Measurements from ENCODE around the gene LAMTOR4. TPM values are rescaled to one million over a fixed set of nuclear protein-coding genes. Genes with fewer than 3 reads are reported as not detected.

The LAMTOR4 gene
- total and polyA plus RNA-seq, 2 of the 13 experiments (the other 11 are each of a cell fraction or from before 2014, with no cell fraction given) = 115 to 118 TPM

GRCh38 chr7:100177045-100178001, 28.6 kb downstream of the LAMTOR4 start, which contains the start of the genes GPC2 and STAG3 (continued):
- TF ChIP-seq ZFP82 (CRISPR knock-in tag; IDR thresholded peaks at IDR 0.05; ENCODE audit: borderline replicate concordance) = no peak
- TF ChIP-seq ZNF143 (CRISPR knock-in tag; IDR thresholded peaks at IDR 0.05) = no peak
- TF ChIP-seq ZNF335 (CRISPR knock-in tag; IDR thresholded peaks at IDR 0.05) = no peak
- no peak for TF ChIP-seq ZNF549 (CRISPR knock-in tag; IDR thresholded peaks at IDR 0.05)
- no peak for TF ChIP-seq TRAFD1 (CRISPR knock-in tag; IDR thresholded peaks at IDR 0.05; ENCODE audit: borderline replicate concordance)
- TF ChIP-seq POLR2G (IDR thresholded peaks at IDR 0.05; ENCODE audit: low read depth, low read length) = 0 out of 2 replicates have a peak, but pooled peaks have one; percentile 49
- no peak for TF ChIP-seq BRF2 (CRISPR knock-in tag; IDR thresholded peaks at IDR 0.05)
- peak; percentile 43; the same call in 1 of the 2 replicates for TF ChIP-seq BORCS8-MEF2B (CRISPR knock-in tag; IDR thresholded peaks at IDR 0.05)
- TF ChIP-seq, protein P1, sequence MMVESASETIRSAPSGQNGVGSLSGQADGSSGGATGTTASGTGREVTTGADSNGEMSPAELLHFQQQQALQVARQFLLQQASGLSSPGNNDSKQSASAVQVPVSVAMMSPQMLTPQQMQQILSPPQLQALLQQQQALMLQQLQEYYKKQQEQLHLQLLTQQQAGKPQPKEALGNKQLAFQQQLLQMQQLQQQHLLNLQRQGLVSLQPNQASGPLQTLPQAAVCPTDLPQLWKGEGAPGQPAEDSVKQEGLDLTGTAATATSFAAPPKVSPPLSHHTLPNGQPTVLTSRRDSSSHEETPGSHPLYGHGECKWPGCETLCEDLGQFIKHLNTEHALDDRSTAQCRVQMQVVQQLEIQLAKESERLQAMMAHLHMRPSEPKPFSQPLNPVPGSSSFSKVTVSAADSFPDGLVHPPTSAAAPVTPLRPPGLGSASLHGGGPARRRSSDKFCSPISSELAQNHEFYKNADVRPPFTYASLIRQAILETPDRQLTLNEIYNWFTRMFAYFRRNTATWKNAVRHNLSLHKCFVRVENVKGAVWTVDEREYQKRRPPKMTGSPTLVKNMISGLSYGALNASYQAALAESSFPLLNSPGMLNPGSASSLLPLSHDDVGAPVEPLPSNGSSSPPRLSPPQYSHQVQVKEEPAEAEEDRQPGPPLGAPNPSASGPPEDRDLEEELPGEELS (CRISPR knock-in tag; IDR thresholded peaks at IDR 0.05) = no peak
- TF ChIP-seq FIP1L1 (IDR thresholded peaks at IDR 0.05; ENCODE audit: borderline replicate concordance, insufficient read depth, low read depth, low read length) = no peak
- no peak for TF ChIP-seq ZNF33A (CRISPR knock-in tag; IDR thresholded peaks at IDR 0.05; ENCODE audit: borderline replicate concordance)
- TF ChIP-seq ZNF891 (CRISPR knock-in tag; IDR thresholded peaks at IDR 0.05) = peak; percentile 81
- TF ChIP-seq, protein P2, sequence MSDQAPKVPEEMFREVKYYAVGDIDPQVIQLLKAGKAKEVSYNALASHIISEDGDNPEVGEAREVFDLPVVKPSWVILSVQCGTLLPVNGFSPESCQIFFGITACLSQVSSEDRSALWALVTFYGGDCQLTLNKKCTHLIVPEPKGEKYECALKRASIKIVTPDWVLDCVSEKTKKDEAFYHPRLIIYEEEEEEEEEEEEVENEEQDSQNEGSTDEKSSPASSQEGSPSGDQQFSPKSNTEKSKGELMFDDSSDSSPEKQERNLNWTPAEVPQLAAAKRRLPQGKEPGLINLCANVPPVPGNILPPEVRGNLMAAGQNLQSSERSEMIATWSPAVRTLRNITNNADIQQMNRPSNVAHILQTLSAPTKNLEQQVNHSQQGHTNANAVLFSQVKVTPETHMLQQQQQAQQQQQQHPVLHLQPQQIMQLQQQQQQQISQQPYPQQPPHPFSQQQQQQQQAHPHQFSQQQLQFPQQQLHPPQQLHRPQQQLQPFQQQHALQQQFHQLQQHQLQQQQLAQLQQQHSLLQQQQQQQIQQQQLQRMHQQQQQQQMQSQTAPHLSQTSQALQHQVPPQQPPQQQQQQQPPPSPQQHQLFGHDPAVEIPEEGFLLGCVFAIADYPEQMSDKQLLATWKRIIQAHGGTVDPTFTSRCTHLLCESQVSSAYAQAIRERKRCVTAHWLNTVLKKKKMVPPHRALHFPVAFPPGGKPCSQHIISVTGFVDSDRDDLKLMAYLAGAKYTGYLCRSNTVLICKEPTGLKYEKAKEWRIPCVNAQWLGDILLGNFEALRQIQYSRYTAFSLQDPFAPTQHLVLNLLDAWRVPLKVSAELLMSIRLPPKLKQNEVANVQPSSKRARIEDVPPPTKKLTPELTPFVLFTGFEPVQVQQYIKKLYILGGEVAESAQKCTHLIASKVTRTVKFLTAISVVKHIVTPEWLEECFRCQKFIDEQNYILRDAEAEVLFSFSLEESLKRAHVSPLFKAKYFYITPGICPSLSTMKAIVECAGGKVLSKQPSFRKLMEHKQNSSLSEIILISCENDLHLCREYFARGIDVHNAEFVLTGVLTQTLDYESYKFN (CRISPR knock-in tag; conservative IDR thresholded peaks at IDR 0.05) = no peak
- no peak for TF ChIP-seq CHD4 (IDR thresholded peaks at IDR 0.05; ENCODE audit: borderline replicate concordance, low read length)
- TF ChIP-seq RBFOX2 (IDR thresholded peaks at IDR 0.05; ENCODE audit: low read depth, low read length) = 0 out of 2 replicates have a peak, but pooled peaks have one; percentile 46
- TF ChIP-seq ZNF224 (CRISPR knock-in tag; IDR thresholded peaks at IDR 0.05) = no peak
- no peak for TF ChIP-seq MLLT10 (CRISPR knock-in tag; IDR thresholded peaks at IDR 0.05)
- no peak for TF ChIP-seq CCAR2 (optimal IDR thresholded peaks at IDR 0.05; ENCODE audit: low read depth, low read length)
- TF ChIP-seq, protein P3, sequence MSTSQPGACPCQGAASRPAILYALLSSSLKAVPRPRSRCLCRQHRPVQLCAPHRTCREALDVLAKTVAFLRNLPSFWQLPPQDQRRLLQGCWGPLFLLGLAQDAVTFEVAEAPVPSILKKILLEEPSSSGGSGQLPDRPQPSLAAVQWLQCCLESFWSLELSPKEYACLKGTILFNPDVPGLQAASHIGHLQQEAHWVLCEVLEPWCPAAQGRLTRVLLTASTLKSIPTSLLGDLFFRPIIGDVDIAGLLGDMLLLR (CRISPR knock-in tag; IDR thresholded peaks at IDR 0.05) = no peak
